HUES64 (cell line): ENCODE data around the gene CABLES1.
"Not testable (repeated sequence)": the region's sequence is repeated elsewhere in the genome, so short reads cannot be mapped to it uniquely, and the experiment has no call there.

ENCODE experiments used
- H3K27ac ChIP-seq: 2 replicates; pipeline ENCODE4 v1.7.0; 2013; ENCODE audit warnings: low read depth, low read length, inconsistent platforms
- H3K27me3 ChIP-seq: 2 replicates; pipeline ENCODE4 v1.6.1; 2013; ENCODE audit warnings: mild to moderate bottlenecking, low read length; ENCODE audit not compliant: insufficient read depth
- H3K36me3 ChIP-seq: 2 replicates; pipeline ENCODE4 v1.6.1; 2013; ENCODE audit warnings: mild to moderate bottlenecking, low read length; ENCODE audit not compliant: insufficient read depth
- H3K4me1 ChIP-seq: 2 replicates; pipeline ENCODE4 v1.6.1; 2013; ENCODE audit warnings: mild to moderate bottlenecking, low read length, moderate library complexity; ENCODE audit not compliant: insufficient read depth
- H3K4me3 ChIP-seq: 2 replicates; pipeline ENCODE4 v1.5.1; 2013; ENCODE audit warnings: mild to moderate bottlenecking, low read length, moderate library complexity
- H3K9ac ChIP-seq: 2 replicates; pipeline ENCODE4 v1.6.1; 2013; ENCODE audit warnings: mild to moderate bottlenecking, low read depth, low read length
- H3K9me3 ChIP-seq: 2 replicates; pipeline ENCODE4 v1.6.1; 2013; ENCODE audit warnings: low read depth, low read length; ENCODE audit not compliant: insufficient read depth
- WGBS: fragments of 150-250, 120-280 bp; methylation state at CpG from one replicate; pipeline ENCODE4 v1.1.7; 2013; ENCODE audit warnings: missing lambda C conversion rate; 5-methylcytosine and 5-hydroxymethylcytosine counted together

Gene CABLES1

GRCh38 chr18:23158058-23158457 is 22.8 kb downstream of the CABLES1 start:
- Histone ChIP-seq H3K36me3 (no peaks in the 10 kb centered on the region), H3K9ac (no peak overlapping the region), H3K4me1 (peaks cover 14% of the 10 kb centered on the region), H3K4me3 (no peak overlapping the region), H3K27ac (no peak overlapping the region), H3K9me3 (no peaks in the 10 kb centered on the region), H3K27me3 (no peaks in the 10 kb centered on the region)
- WGBS: 99% methylated on average over 2 of the region's 2 CpGs

GRCh38 chr18:23158884-23159283 is 23.6 kb downstream of the CABLES1 start:
- H3K9ac ChIP-seq, H3K27ac ChIP-seq, H3K4me3 ChIP-seq, H3K36me3 ChIP-seq, H3K27me3 ChIP-seq, H3K9me3 ChIP-seq: not testable (repeated sequence)
- peaks cover 16% of the 10 kb centered on the region for H3K4me1 ChIP-seq
- 93% methylated on average over 14 of the region's 14 CpGs for WGBS

DNA sequence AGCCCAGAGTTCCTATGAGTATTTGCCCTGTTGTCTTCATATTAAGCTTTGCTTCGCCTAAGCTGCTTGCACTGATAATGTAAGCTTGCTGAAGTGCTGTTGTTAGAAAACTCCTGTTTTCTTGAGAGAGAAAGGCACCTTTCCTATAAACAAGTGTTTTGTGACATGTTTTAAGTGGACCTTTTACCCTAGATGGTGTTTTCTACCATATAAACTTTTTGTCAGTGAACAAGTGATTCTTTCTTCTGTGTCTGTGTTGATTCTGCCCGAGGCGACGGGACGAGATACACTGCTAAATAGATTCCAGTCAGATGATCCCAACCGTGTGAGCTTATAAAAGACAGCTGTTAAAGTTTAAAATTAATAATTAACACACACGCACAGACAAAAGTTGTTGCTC is 24.1 kb downstream of the CABLES1 start:
- 93% methylated on average over 6 of the region's 7 CpGs for WGBS
- no peak overlapping the region for H3K27ac ChIP-seq

GRCh38 chr18:23162473-23162872 is 27.2 kb downstream of the CABLES1 start:
- Histone ChIP-seq H3K36me3 (0 out of 2 replicates have a peak, but pooled peaks cover 2% of the 10 kb centered on the region), H3K4me1 (peaks cover 17% of the 10 kb centered on the region), H3K27ac (no peak overlapping the region), H3K27me3 (no peaks in the 10 kb centered on the region), H3K9ac (no peak overlapping the region), H3K4me3 (no peak overlapping the region), H3K9me3 (no peaks in the 10 kb centered on the region)
- WGBS: 94% methylated on average over 6 of the region's 6 CpGs

More for the DNA sequence above, 24.1 kb downstream of the CABLES1 start:
- Histone ChIP-seq H3K4me3 (no peak overlapping the region), H3K9me3 (no peaks in the 10 kb centered on the region), H3K36me3 (no peaks in the 10 kb centered on the region), H3K27me3 (no peaks in the 10 kb centered on the region), H3K9ac (no peak overlapping the region), H3K4me1 (peaks cover 19% of the 10 kb centered on the region)

DNA sequence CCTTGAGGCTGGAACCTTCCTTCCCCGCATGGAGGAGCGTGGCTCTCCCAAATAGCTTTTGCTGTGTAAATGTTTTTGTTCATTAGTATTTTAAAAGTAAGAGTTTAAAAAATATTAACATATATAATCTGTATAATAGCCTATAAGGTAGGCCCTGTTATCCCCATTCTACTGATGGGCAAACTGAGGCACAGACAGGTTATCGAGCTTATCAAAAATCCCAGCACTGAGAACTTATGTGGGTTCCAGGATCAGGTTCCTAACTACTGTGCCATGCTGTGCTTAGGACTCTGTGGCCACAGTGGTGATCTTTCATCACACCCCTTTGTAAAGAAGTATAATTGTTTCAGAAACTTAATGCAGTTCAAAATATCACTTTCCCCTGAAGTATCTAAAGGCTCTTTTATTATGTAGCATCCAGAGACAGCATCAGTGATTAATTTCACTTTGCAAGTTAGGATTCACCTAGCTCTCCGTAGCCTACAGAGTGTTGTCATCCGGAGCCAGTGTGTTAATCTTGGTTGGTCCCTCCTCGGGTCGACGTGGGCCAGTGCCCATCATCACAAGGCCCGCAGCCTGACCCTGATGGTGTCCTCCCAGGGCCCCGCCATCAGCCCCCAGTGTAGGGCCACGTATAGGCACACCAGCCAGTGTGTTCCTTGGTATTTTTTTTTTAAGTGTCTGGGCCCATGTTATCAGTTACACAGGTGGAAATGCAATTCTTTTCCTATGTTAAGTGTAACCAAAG is 28.7 kb downstream of the CABLES1 start:
- Histone ChIP-seq H3K36me3 (0 out of 2 replicates have a peak, but pooled peaks cover 2% of the 10 kb centered on the region), H3K9ac (no peak overlapping the region), H3K4me1 (peaks cover 30% of the 10 kb centered on the region), H3K9me3 (no peaks in the 10 kb centered on the region), H3K4me3 (no peak overlapping the region), H3K27ac (no peak overlapping the region), H3K27me3 (no peaks in the 10 kb centered on the region)
- 87% methylated on average over 11 of the region's 11 CpGs for WGBS

- H3K4me1 ChIP-seq: peaks cover 45% of the 10 kb centered on the region
- no peak overlapping the region for H3K4me3 ChIP-seq
- no peaks in the 10 kb centered on the region for H3K27me3 ChIP-seq
- H3K9me3 ChIP-seq: no peaks in the 10 kb centered on the region
- H3K36me3 ChIP-seq: 0 out of 2 replicates have a peak, but pooled peaks cover 2% of the 10 kb centered on the region
- H3K9ac ChIP-seq: no peak overlapping the region
- no peak overlapping the region for H3K27ac ChIP-seq
- WGBS: 93% methylated on average over 8 of the region's 9 CpGs
Measured at GRCh38 chr18:23165271-23166068, 30.2 kb downstream of the CABLES1 start.

- WGBS: 62% methylated on average over 6 of the region's 7 CpGs
- H3K27me3 ChIP-seq: no peaks in the 10 kb centered on the region
Measured at GRCh38 chr18:23166891-23167541, 31.7 kb downstream of the CABLES1 start.

DNA sequence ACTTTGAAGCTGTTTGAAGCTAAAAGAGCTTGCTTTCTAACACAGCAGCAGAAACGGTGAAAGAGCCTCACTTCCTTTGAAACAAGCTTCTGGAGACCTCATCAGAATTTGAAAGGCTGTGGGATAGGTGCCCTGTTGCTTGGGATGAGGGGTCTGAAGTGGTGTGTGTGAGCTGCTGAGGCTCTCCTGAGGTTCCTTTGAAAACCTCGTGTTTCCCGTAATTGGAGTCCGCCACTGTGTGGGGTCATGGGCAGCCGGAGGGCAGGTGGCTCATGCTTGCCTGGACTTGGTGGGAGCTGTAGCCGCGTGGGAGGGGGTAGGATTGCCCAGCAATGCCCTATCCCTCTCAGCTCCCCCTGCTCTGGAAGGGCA is 34.4 kb downstream of the CABLES1 start:
- peak overlapping the region; percentile 35 for H3K4me3 ChIP-seq
- H3K27me3 ChIP-seq: no peaks in the 10 kb centered on the region
- H3K27ac ChIP-seq: peak overlapping the region; percentile 98
- no peaks in the 10 kb centered on the region for H3K9me3 ChIP-seq
- 16% methylated on average over 7 of the region's 7 CpGs for WGBS
- peak overlapping the region; percentile 62 for H3K9ac ChIP-seq
- 0 out of 2 replicates have a peak, but pooled peaks cover 2% of the 10 kb centered on the region for H3K36me3 ChIP-seq
- H3K4me1 ChIP-seq: peaks cover 49% of the 10 kb centered on the region

More at GRCh38 chr18:23166891-23167541, 31.7 kb downstream of the CABLES1 start:
- Histone ChIP-seq H3K4me3 (no peak overlapping the region), H3K9me3 (no peaks in the 10 kb centered on the region), H3K36me3 (0 out of 2 replicates have a peak, but pooled peaks cover 2% of the 10 kb centered on the region), H3K9ac (peak overlapping the region; percentile 19; the same call in 1 of the 2 replicates), H3K27ac (peak overlapping the region; percentile 34), H3K4me1 (peaks cover 47% of the 10 kb centered on the region)

DNA sequence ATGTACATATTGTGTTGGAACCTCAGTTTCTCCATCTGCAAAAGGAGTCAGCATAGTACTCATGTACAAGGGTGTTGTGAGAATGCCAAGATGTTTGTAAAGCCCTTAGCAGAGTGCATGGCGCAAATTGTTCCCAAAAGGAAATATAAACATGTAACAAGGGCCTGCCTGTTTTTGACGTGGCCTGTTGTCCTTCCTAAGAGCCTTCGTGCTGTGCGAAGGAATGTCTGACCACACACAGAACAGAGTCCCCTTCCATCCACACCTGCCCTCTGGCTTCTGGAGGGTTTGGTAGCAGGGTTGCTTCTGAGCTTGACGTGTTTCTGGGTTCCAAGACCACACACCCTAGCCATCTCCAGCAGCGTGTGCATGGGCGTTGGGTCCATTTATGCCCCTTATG is 34.9 kb downstream of the CABLES1 start:
- no peaks in the 10 kb centered on the region for H3K9me3 ChIP-seq
- peaks cover 49% of the 10 kb centered on the region for H3K4me1 ChIP-seq
- peak overlapping the region; percentile 98 for H3K27ac ChIP-seq
- no peaks in the 10 kb centered on the region for H3K27me3 ChIP-seq
- H3K9ac ChIP-seq: peak overlapping the region; percentile 62; the same call in 1 of the 2 replicates
- WGBS: 86% methylated on average over 7 of the region's 7 CpGs
- H3K4me3 ChIP-seq: no peak overlapping the region
- H3K36me3 ChIP-seq: 0 out of 2 replicates have a peak, but pooled peaks cover 2% of the 10 kb centered on the region

GRCh38 chr18:23171581-23172156 is 36.4 kb downstream of the CABLES1 start:
- no peaks in the 10 kb centered on the region for H3K27me3 ChIP-seq
- no peaks in the 10 kb centered on the region for H3K36me3 ChIP-seq
- no peak overlapping the region for H3K4me3 ChIP-seq
- H3K9me3 ChIP-seq: no peaks in the 10 kb centered on the region
- H3K27ac ChIP-seq: no peak overlapping the region
- no peak overlapping the region for H3K9ac ChIP-seq
- H3K4me1 ChIP-seq: peaks cover 50% of the 10 kb centered on the region
- WGBS: 93% methylated on average over 9 of the region's 9 CpGs
